Heart left ventricle (tissue), 16 donors: ENCODE results near the gene IL12RB2. TPM values are rescaled to one million over a fixed set of nuclear protein-coding genes. Genes with fewer than 3 reads are reported as not detected.

Source experiments
- ATAC-seq, 4 donors: fragments of 200-7000 bp; cut with Tn5 transposase; one replicate each; pipeline ENCODE4 v1.9.1; 2020 to 2022; ENCODE audit warnings: moderate library complexity in 4 of 4, mild to moderate bottlenecking in 3 of 4, moderate number of reproducible peaks in 1 of 4
- DNase-seq, 5 donors: peaks; one replicate each; pipeline ENCODE4 v3.0.0-alpha.2; 2020
- H3K27ac ChIP-seq, 12 donors: fragments of 200-600 bp; sonication (generic) in 4 of 12; one replicate each; pipeline versions ENCODE4 v1.5.0 to v1.8.0; 2016 to 2022; ENCODE audit warnings: mild to moderate bottlenecking in 2 of 12
- H3K27me3 ChIP-seq, 9 donors: fragments of 200-600 bp; sonication (generic) in 2 of 9; one replicate each; pipeline versions ENCODE4 v1.5.1 to v1.8.0; 2016 to 2022; ENCODE audit warnings: mild to moderate bottlenecking in 3 of 9
- H3K36me3 ChIP-seq, 9 donors: fragments of 200-600 bp; sonication (generic) in 2 of 9; one replicate each; pipeline versions ENCODE4 v1.5.0 to v1.8.0; 2018 to 2022; ENCODE audit warnings: mild to moderate bottlenecking in 2 of 9
- H3K4me1 ChIP-seq, 12 donors: fragments of 200-600 bp; sonication (generic) in 4 of 12; one replicate each; pipeline versions ENCODE4 v1.5.0 to v1.8.0; 2016 to 2022; ENCODE audit warnings: mild to moderate bottlenecking in 3 of 12
- H3K4me3 ChIP-seq, 12 donors: fragments of 200-600 bp; sonication (generic) in 4 of 12; one replicate each; pipeline versions ENCODE4 v1.5.0 to v1.8.0; 2017 to 2022; ENCODE audit warnings: mild to moderate bottlenecking in 9 of 12, moderate library complexity in 4 of 12
- H3K9me3 ChIP-seq, 12 donors: fragments of 200-600 bp; sonication (generic) in 4 of 12; one replicate each; pipeline versions ENCODE4 v1.5.0 to v1.8.0; 2016 to 2022; ENCODE audit warnings: mild to moderate bottlenecking in 1 of 12
- POLR2A ChIP-seq, 2 donors: fragments of 450-650 bp; IDR thresholded peaks; one replicate each; pipeline ENCODE4 v1.6.1; 2017; ENCODE audit warnings: antibody characterized with exemption in 2 of 2, mild to moderate bottlenecking in 2 of 2, moderate library complexity in 2 of 2
- WGBS, 4 donors: extraction: QIAGEN DNeasy Blood & Tissue Kit in 2 of 4; methylation state at CpG; one replicate each; pipeline versions ENCODE4 v1.1.5 to v1.1.7; 2013 to 2018; 5-methylcytosine and 5-hydroxymethylcytosine counted together
- intact Hi-C, 10 donors: fragments of 100-400 bp; cut with DNase I; formaldehyde crosslinking; loops; one replicate each; pipeline versions ENCODE4 v1.11.1 to v1.14.2; 2022
- polyA plus RNA-seq, 2 donors: library from polyadenylated mRNA; stranded (reverse); fragments of 200-250 nt; gene quantifications; one replicate each; pipeline ENCODE4 v1.2.3, GENCODE V29; 2013
- total RNA-seq, 9 donors: library from RNA; depleted of rRNA in 2 of 9; stranded (reverse); fragments of >200 nt in 2 of 9; fragmentation: NEBNext Ultra II Directional in 3 of 9; extraction: Animal tissue kit (Norgen Biotek cat#: 25700) in 3 of 9; gene quantifications; one replicate each; pipeline versions ENCODE4 v1.1.0 to v1.2.4, GENCODE V29; 2016 to 2023
- TF ChIP-seq, protein P1 (sequence below), 12 donors: fragments of 200-600 bp; sonication (generic) in 4 of 12; IDR thresholded peaks; one replicate each; pipeline versions ENCODE4 v1.5.0 to v1.8.0; 2018 to 2022; ENCODE audit warnings: antibody characterized with exemption in 12 of 12, mild to moderate bottlenecking in 5 of 12
- donor health status: ischemic (EF 13 %, LVEDD 7.1; RV severe dilation, severe dysfunction).
- donor health status: healthy with polysubstance abuse.
- donor health status: DM: no; HTN: yes; CAD: no.
- donor health status: DM: no; HTN: no; CAD: no.
- donor health status: ischemic (EF 25% LVEDD 6.9; RV normal size, moderate dysfunction).
- donor health status: ischemic (EF 25% LVEDD 5.7; RV mildly dilated, moderate dysfunction).
- donor health status: healthy.
- donor health status: DM: yes; HTN: yes; CAD: no.
- donor health status: ischemic (EF 35%, LVEDD 5.7; RV mildly dilated, moderate dysfunction).
- donor health status: nonischemic (EF 11% LVEDD 7.7; RV severe dilation, severe dysfunction).
- donor health status: DM: yes; HTN: yes; CAD: no.
- donor health status: PGD.
- donor health status: ischemic (EF 29% LVEDD 5.4; RV normal size, mild dysfunction).
- donor health status: nonischemic (EF 23%, LVEDD 6.1; RV moderate dilation, normal function).

The IL12RB2 gene
- total and polyA plus RNA-seq, 11 donors: 0.04 to 1.9 (median 0.36) TPM; not detected in 2

DNA sequence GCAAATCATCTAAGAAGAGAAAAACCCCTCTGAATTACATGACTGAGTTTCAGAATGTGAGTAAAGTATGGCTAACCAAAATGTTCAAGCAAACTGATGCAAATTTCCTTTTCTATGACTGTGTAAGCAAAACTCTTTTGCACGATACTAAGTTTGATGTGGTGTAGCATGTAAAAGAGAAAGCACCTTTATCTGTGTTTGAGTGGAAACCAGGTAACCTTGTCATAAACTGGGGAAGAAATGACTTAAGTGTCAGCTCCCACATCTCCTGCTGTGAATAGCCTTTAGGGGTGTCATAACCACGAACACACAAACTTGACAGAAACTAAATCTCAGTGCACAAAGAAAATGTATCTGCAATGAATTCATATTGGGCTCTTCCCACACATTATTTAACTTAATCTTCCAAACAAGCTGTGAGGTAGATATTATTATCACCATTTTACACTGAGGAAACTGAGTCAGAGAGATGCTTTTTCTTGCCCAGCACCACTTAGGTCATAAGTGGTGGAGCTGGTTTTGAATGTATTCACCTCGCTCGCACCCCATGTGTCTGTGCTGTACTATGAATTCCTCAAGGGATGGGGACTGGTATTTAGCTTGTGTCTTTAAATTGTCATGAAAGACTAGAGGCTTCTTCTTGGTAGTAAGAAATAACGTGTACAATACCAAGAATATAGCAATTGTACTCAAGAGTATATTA is 32.9 kb upstream of the IL12RB2 start:
- intact Hi-C loops: no loop called here
- Histone ChIP-seq H3K27ac (no peak overlapping the region), H3K9me3 (peaks cover 0 to 13% (median 0%) of the 10 kb centered on the region in 12 donors), H3K27me3 (no peaks in the 10 kb centered on the region), H3K4me1 (no peaks in the 10 kb centered on the region), H3K4me3 (no peak overlapping the region), H3K36me3 (no peaks in the 10 kb centered on the region)
- no peak for TF ChIP-seq POLR2A (IDR thresholded peaks at IDR 0.05)
- TF ChIP-seq, protein P1, sequence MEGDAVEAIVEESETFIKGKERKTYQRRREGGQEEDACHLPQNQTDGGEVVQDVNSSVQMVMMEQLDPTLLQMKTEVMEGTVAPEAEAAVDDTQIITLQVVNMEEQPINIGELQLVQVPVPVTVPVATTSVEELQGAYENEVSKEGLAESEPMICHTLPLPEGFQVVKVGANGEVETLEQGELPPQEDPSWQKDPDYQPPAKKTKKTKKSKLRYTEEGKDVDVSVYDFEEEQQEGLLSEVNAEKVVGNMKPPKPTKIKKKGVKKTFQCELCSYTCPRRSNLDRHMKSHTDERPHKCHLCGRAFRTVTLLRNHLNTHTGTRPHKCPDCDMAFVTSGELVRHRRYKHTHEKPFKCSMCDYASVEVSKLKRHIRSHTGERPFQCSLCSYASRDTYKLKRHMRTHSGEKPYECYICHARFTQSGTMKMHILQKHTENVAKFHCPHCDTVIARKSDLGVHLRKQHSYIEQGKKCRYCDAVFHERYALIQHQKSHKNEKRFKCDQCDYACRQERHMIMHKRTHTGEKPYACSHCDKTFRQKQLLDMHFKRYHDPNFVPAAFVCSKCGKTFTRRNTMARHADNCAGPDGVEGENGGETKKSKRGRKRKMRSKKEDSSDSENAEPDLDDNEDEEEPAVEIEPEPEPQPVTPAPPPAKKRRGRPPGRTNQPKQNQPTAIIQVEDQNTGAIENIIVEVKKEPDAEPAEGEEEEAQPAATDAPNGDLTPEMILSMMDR (IDR thresholded peaks at IDR 0.05): no peak
- no peak for ATAC-seq
- WGBS, 4 donors: 77 to 85% (median 83%) methylated on average over 5 of the region's 5 CpGs
- no peak for DNase-seq

DNA sequence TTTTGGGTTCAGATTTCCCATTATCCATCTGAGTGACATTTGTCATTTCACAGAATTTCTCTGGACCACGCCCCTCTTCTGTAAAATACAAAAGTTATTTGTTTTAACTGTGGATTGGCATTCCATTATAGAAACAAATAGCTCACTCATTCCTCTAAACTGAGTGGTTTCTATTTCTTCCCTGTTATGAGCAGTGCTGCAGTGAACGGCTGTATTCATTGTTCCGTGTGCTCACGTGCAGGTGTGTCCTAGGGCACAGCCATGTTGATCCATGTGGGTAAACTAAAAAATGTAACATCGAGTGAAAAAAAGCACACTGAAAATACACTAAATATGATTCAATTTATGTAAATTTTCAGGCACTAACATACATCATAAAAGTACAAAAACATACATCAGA is 27.0 kb upstream of the IL12RB2 start:
- WGBS, 4 donors: 77 to 91% (median 83%) methylated on average over 5 of the region's 5 CpGs
- H3K27ac ChIP-seq: no peak overlapping the region
- H3K36me3 ChIP-seq: no peaks in the 10 kb centered on the region
- H3K4me3 ChIP-seq: no peak overlapping the region
- no peak for DNase-seq
- H3K27me3 ChIP-seq: no peaks in the 10 kb centered on the region
- intact Hi-C loops: no loop called here
- H3K9me3 ChIP-seq: peaks cover 0 to 6% (median 0%) of the 10 kb centered on the region in 12 donors
- H3K4me1 ChIP-seq: no peaks in the 10 kb centered on the region
- no peak for TF ChIP-seq POLR2A (IDR thresholded peaks at IDR 0.05)
- TF ChIP-seq, protein P1 (IDR thresholded peaks at IDR 0.05): no peak
- no peak for ATAC-seq

DNA sequence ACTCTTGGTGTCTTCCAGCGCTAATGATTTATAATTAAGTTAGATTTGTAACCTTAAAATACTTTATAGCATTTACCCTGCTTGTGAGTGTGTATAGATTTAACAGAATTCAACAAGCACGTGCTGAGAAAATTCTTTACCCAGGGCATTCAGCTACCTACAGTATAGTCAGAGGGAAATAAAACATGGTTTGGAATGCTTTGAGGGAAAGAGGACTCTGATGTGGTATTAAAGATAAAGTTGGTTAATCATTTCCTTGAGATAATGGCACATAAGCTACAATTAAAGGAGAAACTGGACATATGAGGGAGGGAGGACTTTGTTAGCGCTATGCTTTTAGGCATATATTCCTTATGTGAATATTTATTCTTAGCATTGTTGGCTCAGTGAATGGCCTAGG is 26.4 kb upstream of the IL12RB2 start:
- intact Hi-C loops: no loop called here
- TF ChIP-seq, protein P1 (IDR thresholded peaks at IDR 0.05): no peak
- TF ChIP-seq POLR2A (IDR thresholded peaks at IDR 0.05): no peak
- Histone ChIP-seq H3K27ac (no peak overlapping the region), H3K4me3 (no peak overlapping the region), H3K36me3 (no peaks in the 10 kb centered on the region), H3K4me1 (no peaks in the 10 kb centered on the region), H3K9me3 (peaks cover 0 to 2% (median 0%) of the 10 kb centered on the region in 12 donors), H3K27me3 (no peaks in the 10 kb centered on the region)
- WGBS, 4 donors: 72 to 83% (median 77%) methylated on average over 3 of the region's 3 CpGs
- DNase-seq (no peak), ATAC-seq (no peak)

DNA sequence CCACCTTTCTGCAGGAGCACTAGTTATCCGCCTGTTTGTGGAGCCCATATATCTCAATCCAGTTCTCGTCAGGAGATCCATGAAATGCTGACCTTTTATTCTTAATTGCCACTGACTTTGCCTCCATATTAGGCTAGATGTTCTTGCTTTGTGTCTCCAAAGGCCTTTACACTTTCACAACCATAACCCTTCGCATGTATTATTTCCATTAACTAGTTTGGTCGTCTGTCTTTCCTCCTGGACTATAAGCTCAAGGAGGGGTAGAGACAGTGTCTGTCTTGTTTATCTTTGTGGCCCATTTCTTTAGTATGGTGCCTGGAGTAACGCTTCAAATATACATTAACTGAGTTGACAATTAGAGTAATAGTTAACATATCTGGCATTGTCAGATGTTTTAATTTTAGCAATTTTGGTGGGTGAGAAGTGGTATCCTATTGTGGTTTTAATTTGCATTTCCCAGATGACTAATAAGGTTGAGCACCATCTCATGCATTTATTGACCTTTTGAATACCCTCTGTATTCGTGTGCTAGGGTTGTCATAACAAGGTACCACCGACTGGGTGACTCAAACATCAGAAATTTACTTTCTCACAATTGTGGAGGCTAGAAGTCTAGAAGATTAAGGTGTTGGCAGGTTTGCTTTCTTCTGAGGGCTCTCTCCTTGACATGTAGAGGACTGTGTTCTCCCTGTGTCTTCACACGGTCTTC is 21.7 kb upstream of the IL12RB2 start:
- 77 to 87% (median 85%) methylated on average over 8 of the region's 8 CpGs for WGBS, 4 donors
- Histone ChIP-seq H3K36me3 (no peaks in the 10 kb centered on the region), H3K27me3 (no peaks in the 10 kb centered on the region), H3K4me3 (no peak overlapping the region), H3K9me3 (peaks cover 0 to 3% (median 0%) of the 10 kb centered on the region in 12 donors), H3K4me1 (no peaks in the 10 kb centered on the region), H3K27ac (no peak overlapping the region)
- intact Hi-C loops: no loop called here
- ATAC-seq (no peak), DNase-seq (no peak)
- TF ChIP-seq, protein P1 (IDR thresholded peaks at IDR 0.05): no peak
- TF ChIP-seq POLR2A (IDR thresholded peaks at IDR 0.05): no peak
